Tibial nerve (tissue), 4 donors: ENCODE data around the gene MXD3. TPM values are rescaled to one million over a fixed set of nuclear protein-coding genes. Genes with fewer than 3 reads are reported as not detected.
A peak's percentile ranks its signal among the peaks of the same experiment; 100 is the strongest.

ENCODE experiments used
- DNase-seq, 2 donors: peaks; one replicate each; pipeline ENCODE4 v3.0.0-alpha.2; 2019; ENCODE audit warnings: low spot score in 2 of 2
- H3K27ac ChIP-seq, 4 donors: fragments of 200-600 bp; sonication (generic) in 3 of 4; one replicate each; pipeline ENCODE4 v1.5.1; 2017 to 2019; ENCODE audit warnings: mild to moderate bottlenecking in 1 of 4
- H3K27me3 ChIP-seq, 2 donors: fragments of 200-600 bp; sonication (generic) in 1 of 2; one replicate each; pipeline versions ENCODE4 v1.5.1 to v1.6.0; 2017 to 2019
- H3K36me3 ChIP-seq, 3 donors: fragments of 200-600 bp; sonication (generic); one replicate each; pipeline ENCODE4 v1.5.1; 2018 to 2019
- H3K4me1 ChIP-seq, 4 donors: fragments of 200-600 bp; sonication (generic) in 3 of 4; one replicate each; pipeline ENCODE4 v1.5.1; 2017 to 2019
- H3K4me3 ChIP-seq, 4 donors: fragments of 200-600 bp; sonication (generic) in 3 of 4; one replicate each; pipeline ENCODE4 v1.5.1; 2017 to 2019; ENCODE audit warnings: mild to moderate bottlenecking in 1 of 4, moderate library complexity in 1 of 4
- H3K9me3 ChIP-seq, 4 donors: fragments of 200-600 bp; sonication (generic) in 3 of 4; one replicate each; pipeline ENCODE4 v1.5.1; 2017 to 2019
- CTCF ChIP-seq, 5 experiments: fragments of 200-600 bp in 3 of 5; fragments of 450-650 bp in 2 of 5; sonication (generic) in 3 of 5; IDR thresholded peaks; one replicate each; pipeline ENCODE4 v1.5.1; 2016 to 2019; ENCODE audit warnings: antibody characterized with exemption in 5 of 5, mild to moderate bottlenecking in 3 of 5, moderate library complexity in 2 of 5
- EP300 ChIP-seq, 2 donors: sonication (generic); formaldehyde crosslinking; IDR thresholded peaks; one replicate each; pipeline ENCODE4 v1.6.1; 2017; ENCODE audit warnings: antibody characterized with exemption in 2 of 2, mild to moderate bottlenecking in 1 of 2
- POLR2A ChIP-seq, 2 donors: fragments of 450-650 bp; IDR thresholded peaks; one replicate each; pipeline ENCODE4 v1.6.1; 2017; ENCODE audit warnings: antibody characterized with exemption in 2 of 2, mild to moderate bottlenecking in 2 of 2, moderate library complexity in 2 of 2
- WGBS, 2 donors: methylation state at CpG; one replicate each; pipeline ENCODE4 v1.1.5; 2018; 5-methylcytosine and 5-hydroxymethylcytosine counted together
- total RNA-seq, 4 donors: library from RNA; depleted of rRNA; stranded (reverse); fragments of >200 nt; gene quantifications; one replicate each; pipeline ENCODE4 v1.1.0, GENCODE V29; 2016

MXD3 gene
- total RNA-seq, 4 donors from 2014 or later, result 5.2 to 33.9 (median 14.7) TPM

- H3K27me3 ChIP-seq, result no peaks in the 10 kb centered on the region
- H3K9me3 ChIP-seq, result no peaks in the 10 kb centered on the region
- WGBS, 2 donors, result 89 to 95% methylated on average over 15 of the region's 15 CpGs
- peaks cover 0 to 7% (median 0%) of the 10 kb centered on the region in 3 donors for H3K36me3 ChIP-seq
- no peak overlapping the region for H3K4me3 ChIP-seq
- H3K4me1 ChIP-seq, result peaks cover 0 to 29% (median 20%) of the 10 kb centered on the region in 4 donors
- no peak overlapping the region for H3K27ac ChIP-seq
- no peak for DNase-seq
- TF ChIP-seq CTCF (IDR thresholded peaks at IDR 0.05), result no peak
- no peak for TF ChIP-seq POLR2A (IDR thresholded peaks at IDR 0.05)
- TF ChIP-seq EP300 (IDR thresholded peaks at IDR 0.05), result no peak
Observed at GRCh38 chr5:177313561-177314259, 2.0 kb upstream of the MXD3 start.

GRCh38 chr5:177312649-177313181 lies 1.0 kb upstream of the MXD3 start:
- Histone ChIP-seq H3K36me3 (peaks cover 0 to 11% (median 0%) of the 10 kb centered on the region in 3 donors), H3K27ac (peak overlapping the region in 1 of 4 donors; percentile 15), H3K27me3 (no peaks in the 10 kb centered on the region), H3K4me1 (peaks cover 0 to 29% (median 20%) of the 10 kb centered on the region in 4 donors), H3K9me3 (no peaks in the 10 kb centered on the region), H3K4me3 (peak overlapping the region in 2 of 4 donors; percentile 57 to 67)
- WGBS, 2 donors, result 4 to 9% methylated on average over 9 to 17 of the region's 19 CpGs
- DNase-seq, result no peak
- TF ChIP-seq EP300 (IDR thresholded peaks at IDR 0.05), result no peak
- TF ChIP-seq POLR2A (IDR thresholded peaks at IDR 0.05), result no peak
- no peak for TF ChIP-seq CTCF (IDR thresholded peaks at IDR 0.05)

DNA sequence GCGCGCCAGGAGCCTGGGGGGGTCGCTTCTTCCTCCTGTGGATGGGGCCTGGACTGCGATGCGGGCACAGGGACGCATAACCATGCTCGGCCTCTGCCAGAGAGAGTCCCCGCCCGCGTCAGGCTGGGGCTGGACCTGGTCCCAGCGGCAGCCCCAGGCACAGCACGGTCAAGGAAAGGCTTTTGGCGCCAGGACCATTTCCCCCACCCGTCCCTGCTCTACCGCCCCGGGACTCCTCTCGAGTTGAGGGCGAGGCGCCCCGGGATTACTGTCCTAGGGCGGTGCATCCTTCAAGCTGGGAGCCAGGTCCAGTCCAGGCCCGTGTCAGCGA lies 341 bp downstream of the MXD3 start:
- no peak for DNase-seq
- H3K27me3 ChIP-seq, result no peaks in the 10 kb centered on the region
- WGBS, 2 donors, result 1 to 3% methylated on average over 6 to 9 of the region's 23 CpGs
- H3K36me3 ChIP-seq, result peaks cover 0 to 25% (median 0%) of the 10 kb centered on the region in 3 donors
- H3K9me3 ChIP-seq, result no peaks in the 10 kb centered on the region
- TF ChIP-seq POLR2A (IDR thresholded peaks at IDR 0.05) (no peak), EP300 (IDR thresholded peaks at IDR 0.05) (no peak), CTCF (IDR thresholded peaks at IDR 0.05) (no peak)
- no peak overlapping the region for H3K27ac ChIP-seq
- H3K4me3 ChIP-seq, result peak overlapping the region; percentile 28 to 67 (median 57)
- H3K4me1 ChIP-seq, result peaks cover 0 to 35% (median 20%) of the 10 kb centered on the region in 4 donors

- TF ChIP-seq EP300 (IDR thresholded peaks at IDR 0.05) (no peak), CTCF (IDR thresholded peaks at IDR 0.05) (no peak), POLR2A (IDR thresholded peaks at IDR 0.05) (no peak)
- DNase-seq, result no peak
- H3K4me1 ChIP-seq, result peaks cover 0 to 39% (median 20%) of the 10 kb centered on the region in 4 donors
- no peaks in the 10 kb centered on the region for H3K27me3 ChIP-seq
- peaks cover 0 to 30% (median 0%) of the 10 kb centered on the region in 3 donors for H3K36me3 ChIP-seq
- H3K4me3 ChIP-seq, result peak overlapping the region in 2 of 4 donors; percentile 57 to 67
- WGBS, 2 donors, result 12 to 18% methylated on average over 13 to 20 of the region's 20 CpGs
- H3K9me3 ChIP-seq, result no peaks in the 10 kb centered on the region
- no peak overlapping the region for H3K27ac ChIP-seq
Observed at GRCh38 chr5:177310757-177311391, 824 bp downstream of the MXD3 start.

DNA sequence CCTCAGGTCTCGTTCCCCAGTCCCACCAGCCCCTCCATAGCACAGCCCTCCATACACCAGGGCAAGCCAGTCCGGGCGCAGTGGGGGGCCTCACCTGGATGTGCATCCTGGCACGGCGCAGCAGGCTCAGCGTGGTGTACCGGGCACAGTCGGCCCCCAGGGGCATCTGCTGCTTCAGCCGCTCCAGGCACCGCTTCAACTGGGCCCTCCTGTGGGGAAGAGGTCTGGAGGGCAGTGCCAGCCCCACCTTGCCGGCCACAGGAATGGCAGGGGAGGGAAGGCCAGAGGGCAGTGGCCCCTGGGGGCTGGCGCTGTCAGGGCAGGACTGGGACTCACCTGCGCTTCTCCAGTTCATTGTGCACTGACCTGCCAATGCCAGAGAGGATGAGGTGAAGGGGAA lies 1.4 kb downstream of the MXD3 start:
- H3K27me3 ChIP-seq, result no peaks in the 10 kb centered on the region
- no peak for TF ChIP-seq EP300 (IDR thresholded peaks at IDR 0.05)
- no peak for TF ChIP-seq POLR2A (IDR thresholded peaks at IDR 0.05)
- TF ChIP-seq CTCF (IDR thresholded peaks at IDR 0.05), result no peak
- H3K27ac ChIP-seq, result no peak overlapping the region
- no peak for DNase-seq
- no peak overlapping the region for H3K4me3 ChIP-seq
- H3K4me1 ChIP-seq, result peaks cover 0 to 44% (median 21%) of the 10 kb centered on the region in 4 donors
- peaks cover 0 to 35% (median 0%) of the 10 kb centered on the region in 3 donors for H3K36me3 ChIP-seq
- H3K9me3 ChIP-seq, result no peaks in the 10 kb centered on the region
- WGBS, 2 donors, result 81 to 92% methylated on average over 4 to 8 of the region's 13 CpGs
